Stimulated activated CD4-positive, alpha-beta T cell treated with anti-CD3 and anti-CD28 coated beads, Interleukin-15, amount 100 ng/mL, for 1 hour (primary cell): ENCODE measurements around the gene TMEM270.
"Not testable (repeated sequence)": the region's sequence is repeated elsewhere in the genome, so short reads cannot be mapped to it uniquely, and the experiment has no call there.

Experiments
- DNase-seq, 2 donors: peaks; one replicate each; pipeline ENCODE4 v3.0.0-alpha.2; 2020; ENCODE audit warnings: low read depth in 1 of 2, low spot score in 1 of 2

TMEM270 gene

DNA sequence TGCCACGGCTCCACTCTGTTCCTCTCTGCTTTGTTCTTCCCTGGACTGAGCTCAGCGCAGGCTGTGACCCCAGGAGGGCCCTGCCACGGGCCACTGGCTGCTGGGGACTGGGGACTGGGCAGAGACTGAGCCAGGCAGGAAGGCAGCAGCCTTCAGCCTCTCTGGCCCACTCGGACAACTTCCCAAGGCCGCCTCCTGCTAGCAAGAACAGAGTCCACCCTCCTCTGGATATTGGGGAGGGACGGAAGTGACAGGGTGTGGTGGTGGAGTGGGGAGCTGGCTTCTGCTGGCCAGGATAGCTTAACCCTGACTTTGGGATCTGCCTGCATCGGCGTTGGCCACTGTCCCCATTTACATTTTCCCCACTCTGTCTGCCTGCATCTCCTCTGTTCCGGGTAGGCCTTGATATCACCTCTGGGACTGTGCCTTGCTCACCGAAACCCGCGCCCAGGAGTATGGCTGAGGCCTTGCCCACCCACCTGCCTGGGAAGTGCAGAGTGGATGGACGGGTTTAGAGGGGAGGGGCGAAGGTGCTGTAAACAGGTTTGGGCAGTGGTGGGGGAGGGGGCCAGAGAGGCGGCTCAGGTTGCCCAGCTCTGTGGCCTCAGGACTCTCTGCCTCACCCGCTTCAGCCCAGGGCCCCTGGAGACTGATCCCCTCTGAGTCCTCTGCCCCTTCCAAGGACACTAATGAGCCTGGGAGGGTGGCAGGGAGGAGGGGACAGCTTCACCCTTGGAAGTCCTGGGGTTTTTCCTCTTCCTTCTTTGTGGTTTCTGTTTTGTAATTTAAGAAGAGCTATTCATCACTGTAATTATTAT, 28.9 kb upstream of the TMEM270 start:
- no peak for DNase-seq

DNA sequence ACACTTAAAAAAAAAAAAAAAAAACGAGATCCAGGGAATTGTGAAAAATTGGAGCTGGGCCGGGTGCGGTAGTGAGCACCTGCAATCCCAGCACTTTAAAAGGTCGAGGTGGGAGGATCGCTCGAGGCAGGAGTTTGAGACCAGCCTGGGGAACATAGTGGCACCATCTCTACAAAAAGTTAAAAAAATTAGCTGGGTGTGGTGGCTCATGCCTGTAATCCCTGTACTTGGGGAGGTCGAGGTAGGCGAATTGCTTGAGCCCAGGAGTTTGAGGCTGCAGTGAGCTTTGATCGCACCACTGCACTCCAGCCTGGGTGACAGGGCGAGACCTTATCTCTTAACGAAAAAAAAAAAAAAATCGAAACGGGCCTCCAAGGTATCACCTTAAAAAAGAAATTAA, 28.2 kb upstream of the TMEM270 start:
- DNase-seq: no peak

DNA sequence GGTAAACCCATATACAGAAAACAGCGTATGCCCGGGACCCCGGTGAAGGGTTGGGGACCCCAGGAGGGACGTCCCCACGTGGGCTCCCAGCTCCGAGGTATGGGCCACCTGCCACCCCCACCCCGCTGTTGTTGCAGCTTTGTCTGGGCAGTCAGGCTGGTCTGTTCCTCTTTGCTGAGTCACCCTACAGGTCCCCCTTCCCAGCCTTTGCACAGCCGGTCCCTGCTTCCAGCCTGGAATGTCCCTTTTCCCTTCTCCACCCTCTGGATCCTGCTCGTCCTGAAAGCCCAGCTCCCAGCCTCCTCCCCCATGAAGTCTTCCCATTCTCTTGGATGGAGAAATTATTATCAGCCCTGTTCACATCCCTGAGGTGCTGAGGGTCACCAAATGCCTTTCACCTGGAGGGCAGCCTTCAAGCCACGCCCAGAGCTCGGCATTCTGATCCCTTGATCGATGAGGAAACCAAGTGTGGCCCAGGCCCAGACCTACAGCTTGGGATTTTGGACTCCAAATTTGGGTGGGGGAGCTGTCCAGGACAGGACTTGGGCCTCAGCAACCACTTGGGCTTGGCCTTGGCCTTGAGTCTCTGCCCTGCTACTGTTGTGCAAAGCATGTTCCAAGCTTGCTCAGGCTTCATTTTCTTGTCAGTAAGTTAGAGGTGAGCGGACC, 27.6 kb upstream of the TMEM270 start:
- DNase-seq: no peak

DNA sequence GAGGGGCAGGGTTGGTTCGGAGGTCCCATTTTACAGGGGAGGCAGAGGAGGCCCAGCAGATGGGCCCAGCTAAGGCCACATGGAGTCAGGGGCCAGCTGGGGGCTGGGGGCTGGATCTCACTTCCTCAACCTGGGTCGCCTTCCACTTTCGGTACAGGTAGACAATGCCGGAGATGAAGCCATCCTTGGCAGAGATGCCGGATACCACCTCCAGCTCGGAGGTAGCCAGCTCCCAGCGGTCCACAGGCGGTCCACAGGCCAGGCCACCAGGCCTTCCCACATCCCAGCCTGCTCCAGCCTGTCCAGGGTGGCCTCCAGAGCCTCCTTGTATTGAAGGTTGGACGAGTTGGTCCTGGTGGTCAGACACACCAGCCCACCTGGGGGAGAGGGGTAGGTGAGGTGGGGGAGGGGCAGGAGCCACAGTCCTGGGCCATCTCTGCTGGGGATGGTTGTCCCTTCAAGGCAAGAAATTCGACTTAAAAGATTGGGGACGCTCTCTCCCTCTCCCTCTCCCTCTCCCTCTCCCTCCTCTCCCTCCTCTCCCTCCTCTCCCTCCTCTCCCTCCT, 26.2 kb upstream of the TMEM270 start:
- DNase-seq: no peak

DNA sequence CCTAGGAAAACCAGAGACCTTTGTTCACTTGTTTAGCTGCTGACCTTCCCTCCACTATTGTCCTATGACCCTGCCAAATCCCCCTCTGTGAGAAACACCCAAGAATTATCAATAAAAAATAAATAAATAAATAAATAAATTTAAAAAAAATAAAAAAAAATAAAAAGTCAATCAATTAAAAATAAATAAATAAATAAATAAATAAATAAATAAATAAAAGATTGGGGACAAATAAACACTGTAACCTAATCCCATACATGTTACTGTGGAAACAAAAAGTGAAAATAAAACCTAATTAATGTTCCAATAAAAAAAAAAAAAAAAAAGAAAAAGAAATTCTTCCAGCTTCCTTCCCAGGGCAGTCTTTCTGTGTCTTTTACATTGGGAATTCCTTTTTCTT, 23.8 kb upstream of the TMEM270 start:
- not testable (repeated sequence) for DNase-seq

DNA sequence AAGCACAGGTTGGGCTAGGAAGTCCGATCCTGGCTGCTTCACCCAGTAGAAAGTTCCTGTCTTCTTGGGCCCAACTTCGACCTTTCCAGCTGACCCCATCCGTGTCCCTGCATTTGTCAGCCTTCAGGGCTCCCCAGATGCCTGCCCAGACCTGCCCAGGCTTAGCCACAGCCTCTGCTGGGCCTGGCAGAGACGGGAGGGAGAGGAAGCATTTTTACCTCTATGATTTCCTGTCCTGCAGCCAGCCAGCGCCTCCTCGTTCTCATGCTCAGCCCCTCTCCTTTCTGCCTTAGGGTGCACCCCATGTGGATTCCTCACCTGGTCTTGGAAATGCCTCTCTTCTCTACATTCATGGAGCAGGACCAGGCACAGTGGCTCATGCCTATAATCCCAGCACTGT, 22.3 kb upstream of the TMEM270 start:
- DNase-seq: no peak

DNA sequence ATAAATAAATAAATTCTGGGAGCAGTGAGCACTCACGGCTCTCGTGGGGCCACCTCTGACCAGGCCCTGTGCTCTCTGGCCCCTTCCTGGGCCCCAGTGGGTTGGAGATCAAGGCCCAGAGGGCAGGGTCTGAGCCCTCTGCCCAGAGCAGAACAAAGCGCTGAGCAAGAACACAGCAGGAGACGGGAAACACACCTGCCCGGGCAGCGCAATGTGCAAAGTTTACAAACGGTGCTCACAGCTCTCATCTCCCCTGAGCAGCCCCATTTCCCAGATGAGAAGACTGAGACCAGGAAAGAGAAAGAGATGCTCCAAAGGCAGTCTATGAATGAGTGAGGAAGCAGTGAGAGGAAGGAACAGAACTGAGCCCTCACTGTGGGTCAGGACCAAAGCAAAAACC, 21.7 kb upstream of the TMEM270 start:
- DNase-seq: no peak

DNA sequence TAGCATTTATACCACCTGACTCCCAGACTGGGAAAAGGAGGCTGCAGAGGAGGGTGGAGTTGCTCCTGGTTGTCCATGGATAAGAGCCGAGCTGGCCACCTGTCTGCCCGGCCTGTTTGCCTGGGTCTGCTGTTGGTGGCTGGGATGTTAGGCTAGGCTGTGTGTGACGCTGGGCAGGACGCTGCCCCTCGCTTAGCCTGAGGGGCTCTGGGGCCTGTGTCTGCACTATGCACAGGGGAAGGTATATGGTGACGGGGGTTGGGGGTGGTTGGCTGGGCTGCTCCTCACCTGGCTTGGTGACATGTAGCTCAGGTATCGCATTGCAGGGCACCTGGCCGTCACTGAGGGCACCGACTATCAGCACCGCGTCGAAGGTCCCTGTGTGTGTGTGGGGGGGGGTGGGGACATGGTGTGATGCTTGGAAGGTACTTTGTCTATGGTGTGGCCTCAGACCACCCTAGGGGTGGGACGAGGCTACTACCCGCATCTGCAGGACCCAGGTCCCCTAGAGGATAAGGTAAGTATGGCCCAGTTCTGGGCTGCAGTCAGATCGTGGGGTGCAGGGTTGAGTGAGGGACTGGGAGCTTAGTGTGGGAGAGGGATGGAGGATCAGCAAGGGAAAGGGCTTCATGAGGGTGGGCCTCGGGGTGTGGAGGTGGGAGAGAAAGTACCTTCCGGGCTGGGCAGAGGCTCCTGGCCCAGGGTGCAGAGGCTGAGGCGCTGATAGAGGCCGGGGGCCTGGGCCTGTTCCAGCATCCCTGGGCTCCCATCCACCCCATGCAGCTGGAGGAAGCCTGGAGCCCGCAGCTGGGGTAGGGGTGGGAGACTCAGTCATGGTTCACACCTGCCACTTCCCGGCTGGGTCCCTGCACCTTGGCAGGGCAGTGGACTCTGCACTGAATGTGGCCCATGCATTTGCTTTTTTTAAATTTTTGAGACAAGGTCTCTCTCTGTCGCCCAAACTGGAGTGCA, 20.9 kb upstream of the TMEM270 start:
- no peak for DNase-seq

DNA sequence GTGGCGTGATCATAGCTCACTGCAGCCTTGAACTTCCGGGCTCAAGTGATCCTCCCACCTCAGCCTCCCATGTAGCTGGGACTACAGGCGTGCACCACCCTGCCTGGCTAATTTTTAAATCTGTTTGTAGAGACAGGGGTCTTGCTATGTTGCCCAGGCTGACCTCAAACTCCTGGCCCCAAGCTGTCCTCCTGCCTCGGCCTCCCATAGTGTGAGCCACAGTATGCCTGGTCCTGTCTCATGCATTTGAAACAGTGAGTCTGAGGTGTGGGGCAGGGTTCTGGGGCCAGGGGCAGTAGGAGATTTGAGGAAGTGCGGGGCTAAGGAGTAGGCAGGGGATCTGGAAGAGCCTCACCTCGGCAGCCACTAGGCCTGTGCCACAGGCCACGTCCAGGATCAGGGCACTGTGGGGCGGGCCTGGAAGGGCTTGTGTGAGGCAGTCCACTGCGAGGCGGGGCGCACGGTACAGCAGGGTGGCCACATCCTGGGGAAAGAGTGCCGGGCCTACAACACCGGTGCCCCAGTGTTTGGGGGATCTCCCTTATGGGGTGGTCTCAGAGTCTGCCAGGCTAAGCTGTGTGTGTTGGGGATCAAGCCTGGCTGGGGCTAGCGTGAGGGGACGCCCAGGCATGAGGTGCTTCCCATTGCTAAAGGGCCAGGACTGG, 20.1 kb upstream of the TMEM270 start:
- no peak for DNase-seq

DNA sequence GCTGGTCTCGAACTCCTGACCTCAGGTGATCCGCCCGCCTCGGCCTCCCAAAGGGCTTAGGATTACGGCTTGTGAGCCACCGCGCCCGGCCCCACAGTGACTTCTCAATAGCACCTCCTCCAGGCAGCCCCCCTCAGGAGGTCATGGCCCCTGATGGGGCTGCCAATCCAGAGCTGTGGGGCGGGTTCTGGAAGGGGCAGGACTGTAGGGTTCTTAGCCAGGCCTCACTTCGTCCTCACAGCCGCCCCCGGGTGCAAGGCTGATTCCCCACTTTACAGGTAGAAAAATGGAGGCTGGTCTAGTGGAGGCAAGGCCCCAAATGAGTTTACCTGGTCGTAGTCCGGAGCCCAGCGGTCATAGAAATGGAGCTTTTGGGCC, 19.3 kb upstream of the TMEM270 start:
- no peak for DNase-seq

DNA sequence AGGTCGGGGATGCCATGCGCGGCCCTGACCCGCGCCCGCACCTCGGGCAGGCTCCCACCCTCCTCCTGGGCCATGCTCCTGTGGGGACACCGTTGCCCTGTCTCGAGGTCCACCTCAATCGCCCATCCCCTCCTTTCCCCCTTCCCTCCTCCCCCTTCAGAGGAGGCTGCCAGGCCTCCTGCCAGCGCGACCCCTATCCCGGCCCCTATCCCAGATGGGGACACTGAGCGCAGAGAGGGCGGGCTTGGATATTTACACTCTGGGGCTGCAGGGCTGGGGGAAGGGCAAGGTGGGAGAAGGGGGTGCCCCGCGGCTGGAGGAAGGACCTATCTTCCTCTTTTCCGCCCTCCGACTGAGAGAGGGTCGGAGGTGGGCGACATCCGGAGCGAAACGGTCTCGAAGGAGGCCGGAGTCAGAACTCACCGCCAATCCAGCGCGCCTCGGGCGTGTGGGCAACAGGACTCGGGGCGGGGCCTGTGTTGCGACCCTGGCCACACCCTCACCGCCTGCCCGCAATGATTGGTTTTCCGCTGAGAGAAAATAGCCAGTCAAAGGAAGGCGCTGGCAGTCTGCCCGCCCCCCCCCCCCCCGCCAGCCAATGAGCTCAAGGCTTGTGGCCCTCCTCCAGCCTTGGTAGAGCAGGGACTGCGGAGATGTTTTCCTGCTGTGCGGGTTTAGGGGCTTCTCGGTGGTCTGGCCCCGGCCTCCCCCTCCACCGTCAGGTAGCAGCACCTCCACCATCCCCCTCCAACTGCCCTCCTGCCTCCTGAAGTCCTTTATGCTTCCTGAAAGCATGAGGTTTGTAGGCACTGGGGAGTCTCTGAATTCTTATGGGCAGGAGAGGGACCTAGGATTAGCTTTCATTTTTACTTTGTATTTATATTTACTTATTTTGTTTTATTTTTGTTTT, 18.6 kb upstream of the TMEM270 start, which contains the start of gene METTL27:
METTL27 (minus strand) TSS at position 450 of the 910 bp plus-strand sequence; CDS start at position 74, 376 bp downstream.
- DNase-seq: peak; percentile 77 to 78

DNA sequence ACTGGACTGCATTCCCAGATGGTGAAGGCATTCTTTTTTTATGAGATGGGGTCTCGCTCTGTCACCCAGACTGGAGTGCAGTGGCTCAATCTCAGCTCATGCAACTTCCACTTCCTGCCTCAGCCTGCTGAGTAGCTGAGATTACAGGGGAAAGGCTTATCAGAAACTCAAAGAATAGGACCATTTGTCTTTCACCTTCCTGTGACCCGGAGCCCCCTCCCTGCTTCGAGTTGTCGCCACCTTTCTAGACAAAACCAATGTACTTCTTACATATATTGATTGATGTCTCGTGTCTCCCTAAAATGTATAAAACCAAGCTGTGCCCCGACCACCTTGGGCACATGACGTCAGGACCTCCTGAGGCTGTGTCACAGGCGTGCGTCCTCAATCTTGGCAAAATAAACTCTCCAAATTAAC, 16.8 kb upstream of the TMEM270 start:
- DNase-seq: no peak

DNA sequence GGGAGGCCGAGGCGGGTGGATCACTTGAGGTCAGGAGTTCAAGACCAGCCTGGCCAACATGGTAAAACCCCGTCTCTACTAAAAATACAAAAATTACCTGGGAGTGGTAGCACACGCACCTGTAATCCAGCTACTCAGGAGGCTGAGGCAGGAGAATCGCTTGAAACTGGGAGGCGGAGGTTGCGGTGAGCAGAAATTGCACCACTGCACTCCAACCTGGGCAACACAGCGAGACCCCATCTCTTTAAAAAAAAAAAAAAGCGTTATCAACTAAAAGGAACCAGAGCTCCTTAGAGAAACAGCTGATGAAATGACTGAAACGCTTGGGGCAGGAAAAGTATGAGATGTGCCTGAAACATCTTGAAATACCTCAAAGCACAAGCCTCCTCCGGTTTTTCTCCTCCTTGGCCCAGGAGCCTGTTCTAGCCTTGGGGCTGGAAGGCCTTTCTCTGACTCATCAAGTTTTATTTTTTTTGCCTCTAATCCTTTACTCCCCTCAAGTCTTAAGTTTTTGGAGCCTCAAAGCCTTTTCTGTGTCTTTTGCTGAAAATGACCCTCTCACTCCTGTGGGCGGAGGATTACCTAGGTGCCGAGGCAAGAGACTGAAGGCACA, 16.0 kb upstream of the TMEM270 start:
- no peak for DNase-seq

DNA sequence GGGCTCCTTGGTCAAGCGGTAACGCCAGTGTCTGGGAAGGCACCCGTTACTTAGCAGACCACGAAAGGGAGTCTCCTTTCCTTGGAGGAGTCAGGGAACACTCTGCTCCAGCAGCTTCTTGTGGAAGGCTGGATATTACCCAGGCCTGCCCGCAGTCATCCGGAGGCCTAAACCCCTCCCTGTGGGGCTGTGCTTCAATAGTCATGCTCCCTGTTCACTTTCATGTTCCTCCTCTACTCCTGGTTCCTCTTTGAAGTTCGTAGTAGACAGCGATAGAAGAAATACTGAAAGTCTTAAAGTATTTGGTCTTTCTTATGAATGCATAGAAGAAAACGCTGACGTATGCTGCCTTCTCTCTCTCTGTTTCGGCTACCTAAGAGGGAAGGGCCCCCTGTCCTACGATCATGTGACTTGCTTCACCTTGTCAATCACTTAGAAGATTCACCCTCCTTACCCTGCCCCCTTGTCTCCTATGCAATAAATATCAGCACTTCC, 15.2 kb upstream of the TMEM270 start:
- not testable (repeated sequence) for DNase-seq

DNA sequence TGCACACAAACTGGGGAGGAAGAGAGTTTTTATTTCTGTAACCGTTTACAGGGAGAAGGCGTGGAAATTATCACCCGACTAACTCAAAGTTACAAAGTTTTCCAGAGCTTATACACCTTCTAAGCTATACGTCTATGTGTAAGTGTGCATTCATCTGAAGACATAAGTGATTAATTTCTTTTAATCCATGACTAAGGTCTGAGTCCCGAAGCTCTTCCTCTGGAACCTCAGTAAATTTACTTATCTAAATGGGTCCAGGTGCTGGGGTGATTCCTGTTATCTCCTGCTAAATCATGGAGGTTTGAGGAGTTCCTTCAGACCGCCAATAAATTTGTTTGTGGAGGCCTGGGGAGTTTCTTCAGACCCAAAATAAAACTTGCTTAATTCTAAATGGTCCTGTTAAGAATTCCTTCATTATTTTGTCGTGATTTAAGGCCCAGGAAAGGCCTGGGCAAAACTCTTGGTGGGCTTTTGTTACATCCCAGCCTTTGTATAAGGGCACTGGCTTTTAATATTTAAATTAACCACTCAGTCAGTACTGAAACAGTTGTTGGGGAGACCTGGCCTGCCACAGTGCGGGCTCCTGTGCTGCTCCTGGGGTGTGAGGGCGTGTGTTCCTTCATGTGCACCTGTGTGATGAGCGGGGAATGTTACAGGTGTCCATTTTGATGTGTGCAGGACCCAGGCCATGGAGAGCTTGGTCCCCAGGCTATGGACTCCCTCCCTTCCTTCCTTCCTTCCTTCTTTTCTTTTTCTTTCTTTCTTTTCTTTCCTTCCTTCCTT, 12.8 kb upstream of the TMEM270 start:
- no peak for DNase-seq

DNA sequence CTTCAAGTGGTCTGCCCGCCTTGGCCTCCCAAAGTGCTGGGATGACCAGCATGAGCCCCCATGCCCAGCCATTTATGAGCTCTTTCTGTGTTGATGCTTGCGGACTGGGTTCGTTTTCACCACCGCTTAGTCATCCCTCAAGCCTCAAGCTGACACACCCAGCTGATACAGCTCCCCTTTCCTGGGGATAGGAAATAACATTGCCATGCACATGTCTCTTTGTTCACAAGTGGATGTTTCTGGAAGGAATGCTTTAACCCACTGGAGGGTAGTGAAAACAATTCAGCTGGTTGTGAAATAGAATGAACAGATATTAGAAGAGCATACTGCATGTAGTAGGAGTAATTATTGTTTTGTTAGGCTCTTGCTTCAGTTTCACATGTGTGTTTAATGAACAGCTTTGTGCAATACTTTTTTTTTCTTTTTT, 10.2 kb upstream of the TMEM270 start:
- DNase-seq: no peak

DNA sequence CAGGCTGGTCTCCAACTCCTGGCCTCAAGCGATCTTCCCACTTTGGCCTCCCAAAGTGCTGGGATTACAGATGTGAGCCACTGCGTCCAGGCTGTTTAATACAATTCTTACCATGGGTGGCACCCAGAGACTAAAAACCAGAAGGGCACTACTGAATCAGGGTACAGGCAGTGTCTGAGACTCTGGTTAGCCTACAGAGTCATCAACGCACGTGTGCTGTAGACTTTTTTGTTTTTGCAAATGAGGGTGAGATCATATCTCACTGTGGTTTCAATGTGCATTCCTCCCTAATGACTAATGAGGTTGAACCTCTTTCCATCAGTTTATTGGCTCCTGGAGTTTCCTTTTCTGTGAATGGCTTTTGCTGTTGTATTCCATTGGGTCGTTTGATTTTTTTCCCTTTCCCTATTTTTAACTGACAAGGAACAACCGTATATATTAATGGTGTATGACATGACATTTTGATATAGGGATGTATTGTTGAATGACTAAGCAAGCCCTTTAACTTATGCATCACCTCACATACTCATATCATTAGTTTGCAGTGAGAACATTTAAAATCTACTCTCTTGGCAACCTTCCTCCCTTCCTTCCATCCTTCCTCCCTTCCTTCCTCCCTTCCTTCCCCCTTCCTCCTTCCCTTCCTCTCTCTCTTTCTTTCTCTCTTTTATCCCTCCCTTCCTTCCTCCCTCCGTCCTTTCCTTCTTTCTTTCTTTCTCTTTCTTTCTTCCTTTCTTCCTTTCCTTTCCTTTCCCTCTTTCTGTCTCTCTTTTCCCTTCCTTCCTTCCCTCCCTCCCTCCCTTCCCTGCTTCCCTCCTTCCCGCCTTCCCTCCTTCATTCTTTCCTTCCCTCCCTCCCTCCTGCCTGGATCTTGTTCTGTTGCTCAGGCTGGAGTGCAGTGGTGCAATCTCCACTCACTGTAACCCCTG, 9.3 kb upstream of the TMEM270 start:
- DNase-seq: no peak
